A549 (cell line): ENCODE measurements around the gene MAP3K15.

Experiments
- CTCF ChIP-seq: fragments of >200 bp; sonication (Bioruptor Twin); formaldehyde crosslinking; IDR thresholded peaks from 3 replicates; pipeline ENCODE4 v1.5.1; 2016
- EP300 ChIP-seq, 2 experiments: fragments of >200 bp; sonication (Bioruptor Twin); formaldehyde crosslinking; IDR thresholded peaks; 2 replicates in 1 of 2; 3 replicates in 1 of 2; pipeline ENCODE4 v1.6.1; 2016 to 2017
- ESRRA ChIP-seq: fragments of 150-350 bp; IDR thresholded peaks from 2 replicates; pipeline ENCODE4 v1.6.1; 2014; ENCODE audit warnings: mild to moderate bottlenecking, low read length, borderline replicate concordance
- HDAC2 ChIP-seq: fragments of 200-600 bp; sonication (generic); IDR thresholded peaks from 2 replicates; pipeline ENCODE4 v1.6.1; 2016
- POLR2A ChIP-seq: IDR thresholded peaks from 2 replicates; pipeline ENCODE4 v1.6.1; 2012; ENCODE audit warnings: mild to moderate bottlenecking, low read length
- POLR2AphosphoS2 ChIP-seq: conservative IDR thresholded peaks from 2 replicates; pipeline ENCODE4 v1.6.1; 2012; ENCODE audit warnings: low read length, improper control_type of control experiment, inconsistent platforms
- RAD21 ChIP-seq, 2 experiments: fragments of >200 bp in 1 of 2; sonication (Bioruptor Twin) in 1 of 2; formaldehyde crosslinking in 1 of 2; IDR thresholded peaks in 1 of 2; conservative IDR thresholded peaks in 1 of 2; 2 replicates in 1 of 2; 3 replicates in 1 of 2; pipeline ENCODE4 v1.6.1; 2012 to 2018; ENCODE audit warnings: inconsistent platforms in 1 of 2
- RARB ChIP-seq: fragments of 250-450 bp; sonication (Bioruptor Pico); IDR thresholded peaks from 2 replicates; pipeline ENCODE4 v1.8.0; 2021; ENCODE audit warnings: mild to moderate bottlenecking, moderate library complexity
- REST ChIP-seq: fragments of 200-600 bp; sonication (generic); IDR thresholded peaks from 2 replicates; pipeline ENCODE4 v1.6.1; 2016; ENCODE audit warnings: antibody characterized with exemption, mild to moderate bottlenecking, moderate library complexity
- SMC3 ChIP-seq: fragments of >200 bp; sonication (Bioruptor Twin); formaldehyde crosslinking; IDR thresholded peaks from 3 replicates; pipeline ENCODE4 v1.6.1; 2018; ENCODE audit warnings: inconsistent platforms
- USF2 ChIP-seq: fragments of 450-650 bp; IDR thresholded peaks from 2 replicates; pipeline ENCODE4 v1.6.1; 2014; ENCODE audit warnings: antibody characterized with exemption
- ZC3H11A ChIP-seq: fragments of 450-650 bp; IDR thresholded peaks from 2 replicates; pipeline ENCODE4 v1.6.1; 2014; ENCODE audit warnings: antibody characterized with exemption, mild to moderate bottlenecking
- ZFP36 ChIP-seq: fragments of 450-650 bp; IDR thresholded peaks from 2 replicates; pipeline ENCODE4 v1.6.1; 2014; ENCODE audit warnings: borderline replicate concordance; ENCODE audit not compliant: partially characterized antibody
- TF ChIP-seq, protein P1 (sequence below): IDR thresholded peaks from 2 replicates; pipeline ENCODE4 v1.6.1; 2012; ENCODE audit warnings: low read depth, borderline replicate concordance

DNA sequence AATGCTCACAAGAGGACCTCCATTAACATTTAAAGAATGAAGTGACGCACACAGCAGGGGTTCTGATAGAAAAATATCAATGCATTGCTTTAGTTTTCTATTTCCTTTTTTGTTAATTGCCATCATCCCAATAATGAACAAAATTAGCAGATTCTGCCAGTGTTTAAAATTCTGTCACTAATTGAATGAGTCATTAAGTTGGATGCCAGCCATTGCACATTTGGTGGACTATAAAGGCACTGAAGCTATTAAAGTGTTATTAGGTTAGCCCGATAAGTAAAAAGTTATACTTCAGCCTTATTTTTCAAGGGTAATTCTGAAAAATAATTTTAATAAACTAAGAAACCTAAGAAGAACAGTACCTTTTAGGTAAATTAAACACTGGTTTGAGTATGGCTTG is 53.1 kb downstream of the MAP3K15 start:
- TF ChIP-seq POLR2A (no peak), CTCF (no peak), RARB (CRISPR knock-in tag) (no peak), POLR2AphosphoS2 (no peak), USF2 (no peak), REST (no peak), ZFP36 (no peak), ZC3H11A (no peak), EP300 (IDR thresholded peaks at IDR 0.05) (no peak), RAD21 (conservative IDR thresholded peaks at IDR 0.05 in 1 of 2, IDR thresholded peaks at IDR 0.05 in 1 of 2) (no peak), HDAC2 (no peak), ESRRA (no peak), SMC3 (no peak)
- TF ChIP-seq, protein P1, sequence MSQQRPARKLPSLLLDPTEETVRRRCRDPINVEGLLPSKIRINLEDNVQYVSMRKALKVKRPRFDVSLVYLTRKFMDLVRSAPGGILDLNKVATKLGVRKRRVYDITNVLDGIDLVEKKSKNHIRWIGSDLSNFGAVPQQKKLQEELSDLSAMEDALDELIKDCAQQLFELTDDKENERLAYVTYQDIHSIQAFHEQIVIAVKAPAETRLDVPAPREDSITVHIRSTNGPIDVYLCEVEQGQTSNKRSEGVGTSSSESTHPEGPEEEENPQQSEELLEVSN = no peak
